ENCODE results near the gene IZUMO4. TPM values are rescaled to one million over a fixed set of nuclear protein-coding genes. Genes with fewer than 3 reads are reported as not detected.
"Not testable (repeated sequence)": the region's sequence is repeated elsewhere in the genome, so short reads cannot be mapped to it uniquely, and the experiment has no call there.

IZUMO4 gene
- total RNA-seq, 4 donors from 2014 or later, result 1.5 to 86.1 (median 5.7) TPM

DNA sequence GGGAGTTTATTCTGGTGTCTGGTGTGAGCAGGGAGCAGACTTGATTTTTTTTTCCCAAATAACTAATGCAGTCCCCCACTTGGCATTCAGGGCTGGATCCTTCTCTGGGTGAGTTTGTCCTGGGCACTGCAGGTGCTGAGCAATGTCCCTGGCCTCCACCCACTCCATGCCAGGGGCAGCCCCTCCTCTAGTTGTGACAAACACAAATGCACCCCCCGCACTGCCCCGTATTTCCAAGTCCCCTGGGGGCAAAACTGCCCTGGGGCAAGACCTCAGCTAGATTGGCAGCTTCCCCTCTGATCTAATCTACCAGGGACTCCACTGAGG lies 7.0 kb upstream of the IZUMO4 start:
- no peak for TF ChIP-seq POLR2A (IDR thresholded peaks at IDR 0.05)
- TF ChIP-seq, protein P1, sequence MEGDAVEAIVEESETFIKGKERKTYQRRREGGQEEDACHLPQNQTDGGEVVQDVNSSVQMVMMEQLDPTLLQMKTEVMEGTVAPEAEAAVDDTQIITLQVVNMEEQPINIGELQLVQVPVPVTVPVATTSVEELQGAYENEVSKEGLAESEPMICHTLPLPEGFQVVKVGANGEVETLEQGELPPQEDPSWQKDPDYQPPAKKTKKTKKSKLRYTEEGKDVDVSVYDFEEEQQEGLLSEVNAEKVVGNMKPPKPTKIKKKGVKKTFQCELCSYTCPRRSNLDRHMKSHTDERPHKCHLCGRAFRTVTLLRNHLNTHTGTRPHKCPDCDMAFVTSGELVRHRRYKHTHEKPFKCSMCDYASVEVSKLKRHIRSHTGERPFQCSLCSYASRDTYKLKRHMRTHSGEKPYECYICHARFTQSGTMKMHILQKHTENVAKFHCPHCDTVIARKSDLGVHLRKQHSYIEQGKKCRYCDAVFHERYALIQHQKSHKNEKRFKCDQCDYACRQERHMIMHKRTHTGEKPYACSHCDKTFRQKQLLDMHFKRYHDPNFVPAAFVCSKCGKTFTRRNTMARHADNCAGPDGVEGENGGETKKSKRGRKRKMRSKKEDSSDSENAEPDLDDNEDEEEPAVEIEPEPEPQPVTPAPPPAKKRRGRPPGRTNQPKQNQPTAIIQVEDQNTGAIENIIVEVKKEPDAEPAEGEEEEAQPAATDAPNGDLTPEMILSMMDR (IDR thresholded peaks at IDR 0.05), result no peak
- Histone ChIP-seq H3K27ac (peak overlapping the region; percentile 35 to 42), H3K4me1 (peaks cover 0 to 6% of the 10 kb centered on the region in 2 donors), H3K4me3 (no peak overlapping the region), H3K27me3 (no peaks in the 10 kb centered on the region), H3K36me3 (no peaks in the 10 kb centered on the region), H3K9me3 (no peaks in the 10 kb centered on the region)
- intact Hi-C loops (cut with DNase I; ENCODE audit: low total_unique reads), result no loop called here
- DNase-seq, result no peak

DNA sequence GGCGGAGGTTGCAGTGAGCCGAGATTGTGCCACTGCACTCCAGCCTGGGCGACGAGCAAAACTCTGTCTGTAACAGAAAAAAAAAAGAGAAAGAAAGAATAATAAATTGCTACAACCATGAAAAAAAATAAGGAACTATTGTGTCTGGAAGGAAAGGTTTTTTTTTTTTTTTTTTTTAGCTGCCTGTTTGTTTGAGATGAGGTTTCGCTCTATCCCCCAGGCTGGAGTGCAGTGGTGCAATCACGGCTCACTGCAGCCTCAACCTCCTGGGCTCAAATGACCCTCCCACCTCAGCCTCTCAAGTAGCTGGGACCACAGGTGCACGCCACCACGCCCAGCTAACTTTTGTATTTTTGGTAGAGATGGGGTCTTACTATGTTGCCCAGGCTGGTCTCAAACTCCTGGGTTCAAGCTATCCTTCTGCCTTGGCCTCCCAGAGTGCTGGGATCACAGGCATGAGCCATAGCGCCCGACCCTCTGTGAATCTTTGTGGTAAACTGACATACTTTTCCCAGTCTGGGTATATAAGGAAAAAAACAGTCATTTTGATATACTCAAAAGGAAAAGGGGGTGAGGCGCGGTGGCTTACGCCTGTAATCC lies 4.7 kb upstream of the IZUMO4 start:
- H3K9me3 ChIP-seq; H3K36me3 ChIP-seq; H3K4me3 ChIP-seq; H3K4me1 ChIP-seq; DNase-seq; H3K27me3 ChIP-seq; intact Hi-C loops (cut with DNase I; ENCODE audit: low total_unique reads): not testable (repeated sequence)
- peak overlapping the region; percentile 58 to 97 for H3K27ac ChIP-seq

DNA sequence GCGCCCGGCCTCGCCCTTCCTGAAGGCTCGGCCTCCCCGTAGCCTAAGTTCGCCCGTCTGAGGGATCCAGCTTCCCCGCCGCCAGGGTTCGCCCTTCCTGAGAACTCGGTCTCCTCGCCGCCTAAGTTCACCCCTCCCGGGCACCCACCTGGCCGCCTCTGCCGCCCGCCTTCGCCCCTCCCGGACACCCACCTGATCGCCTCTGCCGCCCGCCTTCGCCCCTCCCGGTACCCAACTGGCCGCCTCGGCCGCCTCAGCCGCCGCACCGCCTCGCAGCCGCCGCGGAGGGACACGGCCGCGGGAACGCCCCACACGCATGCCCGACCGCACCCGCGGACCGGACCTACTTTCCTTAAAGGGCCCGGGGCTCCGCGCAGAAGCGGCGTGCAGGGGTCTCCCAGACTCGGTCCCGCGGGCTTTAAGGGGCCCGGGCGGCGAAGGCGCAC lies 658 bp upstream of the IZUMO4 start, which contains the start of gene MOB3A:
TSS of gene MOB3A (minus strand) at position 293 of the 446 bp plus-strand sequence. CDS start 17,766 bp downstream, outside the sequence.
- Histone ChIP-seq H3K36me3 (no peaks in the 10 kb centered on the region), H3K4me1 (peaks cover 0 to 8% of the 10 kb centered on the region in 2 donors), H3K4me3 (peak within 1 kb of the TSS; percentile 67 to 74), H3K9me3 (no peaks in the 10 kb centered on the region), H3K27ac (peak within 1 kb of the TSS; percentile 94 to 97), H3K27me3 (no peaks in the 10 kb centered on the region)
- intact Hi-C loops (cut with DNase I; ENCODE audit: low total_unique reads), result no loop called here
- peak in 1 of 2 donors; percentile 90 for DNase-seq
- TF ChIP-seq POLR2A (IDR thresholded peaks at IDR 0.05), result peak; percentile 65 to 87
- TF ChIP-seq, protein P1 (IDR thresholded peaks at IDR 0.05), result peak; percentile 40 to 70 (median 60)

DNA sequence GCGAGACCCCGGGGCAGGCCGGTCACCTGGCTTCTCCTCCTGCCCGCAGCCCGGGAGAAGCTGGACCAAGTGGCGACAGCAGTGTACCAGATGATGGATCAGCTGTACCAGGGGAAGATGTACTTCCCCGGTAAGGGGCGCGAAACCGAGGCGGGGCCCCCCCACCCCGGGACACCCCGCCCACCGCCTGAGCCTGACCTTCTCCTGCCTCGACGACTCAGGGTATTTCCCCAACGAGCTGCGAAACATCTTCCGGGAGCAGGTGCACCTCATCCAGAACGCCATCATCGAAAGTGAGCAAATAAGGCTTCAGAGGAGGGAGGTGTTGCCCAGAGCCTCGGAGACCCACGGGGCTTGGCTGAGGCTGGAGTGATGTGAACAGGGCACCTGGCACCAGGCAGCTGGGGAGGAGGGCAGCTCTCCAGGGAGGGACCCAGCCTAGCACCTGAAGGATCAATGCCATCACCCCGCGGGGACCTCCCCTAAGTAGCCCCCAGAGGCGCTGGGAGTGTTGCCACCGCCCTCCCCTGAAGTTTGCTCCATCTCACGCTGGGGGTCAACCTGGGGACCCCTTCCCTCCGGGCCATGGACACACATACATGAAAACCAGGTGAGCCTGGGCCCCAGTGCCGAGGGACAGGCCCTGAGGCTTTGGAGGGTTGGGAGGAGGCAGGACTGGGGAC lies 629 bp downstream of the IZUMO4 start:
- H3K4me3 ChIP-seq, result peak overlapping the region; percentile 28 to 44
- H3K27me3 ChIP-seq, result no peaks in the 10 kb centered on the region
- no peaks in the 10 kb centered on the region for H3K36me3 ChIP-seq
- H3K27ac ChIP-seq, result peak overlapping the region; percentile 44 to 75
- peak; percentile 46 to 50 for DNase-seq
- no peaks in the 10 kb centered on the region for H3K9me3 ChIP-seq
- intact Hi-C loops (cut with DNase I; ENCODE audit: low total_unique reads), result no loop called here
- TF ChIP-seq POLR2A (IDR thresholded peaks at IDR 0.05), result no peak
- TF ChIP-seq, protein P1 (IDR thresholded peaks at IDR 0.05), result no peak
- H3K4me1 ChIP-seq, result peaks cover 0 to 5% of the 10 kb centered on the region in 2 donors

DNA sequence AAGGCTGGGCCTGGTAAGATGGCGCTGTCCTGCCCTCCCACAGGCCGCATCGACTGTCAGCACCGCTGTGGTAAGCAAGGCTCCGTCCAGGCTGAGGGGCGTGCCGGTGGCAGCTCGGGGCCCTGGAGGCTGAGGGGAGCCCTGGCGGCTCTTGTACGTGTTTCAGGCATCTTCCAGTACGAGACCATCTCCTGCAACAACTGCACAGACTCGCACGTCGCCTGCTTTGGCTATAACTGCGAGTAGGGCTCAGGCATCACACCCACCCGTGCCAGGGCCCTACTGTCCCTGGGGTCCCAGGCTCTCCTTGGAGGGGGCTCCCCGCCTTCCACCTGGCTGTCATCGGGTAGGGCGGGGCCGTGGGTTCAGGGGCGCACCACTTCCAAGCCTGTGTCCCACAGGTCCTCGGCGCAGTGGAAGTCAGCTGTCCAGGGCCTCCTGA lies 1.2 kb downstream of the IZUMO4 start:
- Histone ChIP-seq H3K27me3 (no peaks in the 10 kb centered on the region), H3K4me3 (no peak overlapping the region), H3K27ac (peak overlapping the region in 1 of 2 donors; percentile 75), H3K36me3 (no peaks in the 10 kb centered on the region), H3K4me1 (peaks cover 0 to 5% of the 10 kb centered on the region in 2 donors), H3K9me3 (no peaks in the 10 kb centered on the region)
- no peak for TF ChIP-seq POLR2A (IDR thresholded peaks at IDR 0.05)
- TF ChIP-seq, protein P1 (IDR thresholded peaks at IDR 0.05), result no peak
- no peak for DNase-seq
- intact Hi-C loops (cut with DNase I; ENCODE audit: low total_unique reads), result no loop called here
